IMR-90 (cell line): ENCODE data around the gene PIM1. TPM values are rescaled to one million over a fixed set of nuclear protein-coding genes. Genes with fewer than 3 reads are reported as not detected.

Source experiments
- ATAC-seq: fragments of 200-7000 bp; cut with Tn5 transposase; 2 replicates; pipeline ENCODE4 v1.9.1; 2020; ENCODE audit warnings: low read depth, mild to moderate bottlenecking, moderate library complexity
- BruUV-seq: library from RNA; stranded (reverse); fragments of 400-500 nt; replicated peaks from 2 replicates; lab custom pipeline; 2021; lab: Mats Ljungman, UMichigan
- CTCF ChIA-PET: fragments of 300-600 bp; formaldehyde crosslinking; extraction: SDS; loops from one replicate; lab custom pipeline; 2021; ENCODE audit warnings: antibody characterized with exemption; lab: Yijun Ruan, JAX
- POLR2A ChIA-PET: fragments of 300-600 bp; sonication (Branson Sonifier 250); formaldehyde crosslinking; loops from one replicate; lab custom pipeline; 2022; ENCODE audit warnings: antibody characterized with exemption; ENCODE audit not compliant: unreplicated experiment; lab: Charles Lee
- DNase-seq: peaks from one replicate; pipeline ENCODE4 v3.0.0; 2013
- H2AFZ ChIP-seq: replicated peaks from 2 replicates; pipeline ENCODE3; 2013; ENCODE audit warnings: low read length, mild to moderate bottlenecking; ENCODE audit not compliant: poor library complexity
- H2AK5ac ChIP-seq: 2 replicates; pipeline ENCODE4 v1.6.1; 2013; ENCODE audit warnings: low read depth, low read length, inconsistent platforms
- H2AK9ac ChIP-seq: replicated peaks from 2 replicates; pipeline ENCODE3; 2013; ENCODE audit warnings: mild to moderate bottlenecking, low read depth, low read length, moderate library complexity; ENCODE audit not compliant: poor library complexity
- H2BK120ac ChIP-seq: 2 replicates; pipeline ENCODE4 v1.6.1; 2013; ENCODE audit warnings: low read depth, low read length, inconsistent platforms
- H2BK15ac ChIP-seq: 3 replicates; pipeline ENCODE4 v1.6.1; 2013; ENCODE audit warnings: low read depth, low read length, inconsistent platforms
- H2BK20ac ChIP-seq: 2 replicates; pipeline ENCODE4 v1.6.1; 2013; ENCODE audit warnings: low read depth, mild to moderate bottlenecking, inconsistent platforms, low read length, moderate library complexity
- H2BK5ac ChIP-seq: 2 replicates; pipeline ENCODE4 v1.6.1; 2013; ENCODE audit warnings: mild to moderate bottlenecking, low read depth, low read length, inconsistent platforms; ENCODE audit not compliant: poor library complexity, severe bottlenecking
- H3K14ac ChIP-seq: replicated peaks from 2 replicates; pipeline ENCODE4 v1.6.1; 2013; ENCODE audit warnings: low read depth, low read length, inconsistent platforms
- H3K18ac ChIP-seq: 2 replicates; pipeline ENCODE4 v1.6.1; 2013; ENCODE audit warnings: low read depth, low read length, control low read depth
- H3K23ac ChIP-seq: 2 replicates; pipeline ENCODE4 v1.6.1; 2013; ENCODE audit warnings: low read depth, low read length, inconsistent platforms
- H3K27ac ChIP-seq: 2 replicates; pipeline ENCODE4 v1.5.1; 2013; ENCODE audit warnings: mild to moderate bottlenecking, control low read depth, low read length; ENCODE audit not compliant: insufficient read depth
- H3K27me3 ChIP-seq: 2 replicates; pipeline ENCODE4 v1.6.1; 2013; ENCODE audit warnings: low read length; ENCODE audit not compliant: control insufficient read depth, insufficient read depth
- H3K36me3 ChIP-seq: 2 replicates; pipeline ENCODE4 v1.6.1; 2013; ENCODE audit warnings: low read length, mixed read lengths; ENCODE audit not compliant: control insufficient read depth, insufficient read depth
- H3K4ac ChIP-seq: 2 replicates; pipeline ENCODE4 v1.6.1; 2013; ENCODE audit warnings: low read depth, low read length, inconsistent platforms
- H3K4me1 ChIP-seq: 2 replicates; pipeline ENCODE4 v1.6.1; 2013; ENCODE audit warnings: low read length, mixed read lengths; ENCODE audit not compliant: control insufficient read depth, insufficient read depth
- H3K4me2 ChIP-seq: 2 replicates; pipeline ENCODE4 v1.6.1; 2013; ENCODE audit warnings: low read depth, mild to moderate bottlenecking, control low read depth, low read length, moderate library complexity
- H3K4me3 ChIP-seq: 2 replicates; pipeline ENCODE4 v1.5.1; 2013; ENCODE audit warnings: low read depth, mild to moderate bottlenecking, control low read depth, low read length, moderate library complexity; ENCODE audit not compliant: insufficient read depth
- H3K56ac ChIP-seq: 2 replicates; pipeline ENCODE4 v1.6.1; 2013; ENCODE audit warnings: low read length, inconsistent platforms; ENCODE audit not compliant: insufficient read depth; ENCODE audit errors: extremely low read depth
- H3K79me1 ChIP-seq, 2 experiments: 2 replicates each; pipeline ENCODE4 v1.6.1; 2013; ENCODE audit warnings: low read length in 2 of 2, inconsistent platforms in 1 of 2, low read depth in 1 of 2
- H3K9ac ChIP-seq: 2 replicates; pipeline ENCODE4 v1.6.1; 2013; ENCODE audit warnings: low read depth, low read length, control low read depth
- H3K9me1 ChIP-seq: 2 replicates; pipeline ENCODE4 v1.6.1; 2013; ENCODE audit warnings: low read length, inconsistent platforms; ENCODE audit not compliant: insufficient read depth
- H3K9me3 ChIP-seq: 2 replicates; pipeline ENCODE4 v1.6.1; 2013; ENCODE audit warnings: low read length; ENCODE audit not compliant: control insufficient read depth, insufficient read depth
- H4K20me1 ChIP-seq: 2 replicates; pipeline ENCODE4 v1.6.1; 2013; ENCODE audit warnings: low read length, inconsistent platforms; ENCODE audit not compliant: insufficient read depth
- H4K5ac ChIP-seq: 2 replicates; pipeline ENCODE4 v1.6.1; 2013; ENCODE audit warnings: mild to moderate bottlenecking, low read depth, low read length, control low read depth
- H4K8ac ChIP-seq, 2 experiments: 2 replicates each; pipeline ENCODE4 v1.6.1; 2013; ENCODE audit warnings: low read depth in 2 of 2, low read length in 2 of 2, control low read depth in 1 of 2, inconsistent platforms in 1 of 2
- H4K91ac ChIP-seq: 2 replicates; pipeline ENCODE4 v1.6.1; 2013; ENCODE audit warnings: low read depth, low read length, inconsistent platforms; ENCODE audit not compliant: insufficient read depth
- BHLHE40 ChIP-seq: fragments of 150-350 bp; IDR thresholded peaks from 2 replicates; pipeline ENCODE4 v1.6.1; 2016; ENCODE audit warnings: mild to moderate bottlenecking, low read depth, low read length
- CEBPB ChIP-seq: IDR thresholded peaks from 2 replicates; pipeline ENCODE4 v1.6.1; 2012; ENCODE audit warnings: low read depth, low read length, improper control_type of control experiment
- CHD1 ChIP-seq: IDR thresholded peaks from 2 replicates; pipeline ENCODE4 v1.6.1; 2012; ENCODE audit warnings: low read depth, low read length, improper control_type of control experiment
- CTCF ChIP-seq: conservative IDR thresholded peaks from 2 replicates; pipeline ENCODE4 v1.5.1; 2012; ENCODE audit warnings: mild to moderate bottlenecking, low read depth, low read length, improper control_type of control experiment
- ELK1 ChIP-seq: fragments of 150-350 bp; IDR thresholded peaks from 2 replicates; pipeline ENCODE4 v1.6.1; 2016; ENCODE audit warnings: low read depth, mild to moderate bottlenecking, low read length, moderate library complexity, borderline replicate concordance
- FOS ChIP-seq: fragments of 150-350 bp; IDR thresholded peaks from 2 replicates; pipeline ENCODE4 v1.6.1; 2016; ENCODE audit warnings: low read depth, low read length
- MAFK ChIP-seq: IDR thresholded peaks from 2 replicates; pipeline ENCODE4 v1.6.1; 2012; ENCODE audit warnings: low read depth, low read length, improper control_type of control experiment
- MAZ ChIP-seq: IDR thresholded peaks from 2 replicates; pipeline ENCODE4 v1.6.1; 2012; ENCODE audit warnings: low read depth, mild to moderate bottlenecking, low read length, improper control_type of control experiment, moderate library complexity, borderline replicate concordance
- MXI1 ChIP-seq: IDR thresholded peaks from 2 replicates; pipeline ENCODE4 v1.6.1; 2012; ENCODE audit warnings: low read depth, mild to moderate bottlenecking, low read length, moderate library complexity, borderline replicate concordance
- NFE2L2 ChIP-seq: fragments of 150-350 bp; IDR thresholded peaks from 2 replicates; pipeline ENCODE4 v1.6.1; 2016; ENCODE audit warnings: low read depth, mild to moderate bottlenecking, low read length
- POLR2A ChIP-seq: IDR thresholded peaks from 2 replicates; pipeline ENCODE4 v1.6.1; 2012; ENCODE audit warnings: mild to moderate bottlenecking, low read depth, low read length
- RAD21 ChIP-seq: IDR thresholded peaks from 2 replicates; pipeline ENCODE4 v1.6.1; 2012; ENCODE audit warnings: low read length, improper control_type of control experiment
- RCOR1 ChIP-seq: IDR thresholded peaks from 2 replicates; pipeline ENCODE4 v1.6.1; 2012; ENCODE audit warnings: mild to moderate bottlenecking, low read length, improper control_type of control experiment; ENCODE audit not compliant: insufficient replicate concordance
- RFX5 ChIP-seq: IDR thresholded peaks from 2 replicates; pipeline ENCODE4 v1.8.0; 2012; ENCODE audit warnings: low read depth, mild to moderate bottlenecking, low read length, moderate library complexity
- SMC3 ChIP-seq: fragments of 150-350 bp; IDR thresholded peaks from 2 replicates; pipeline ENCODE4 v1.6.1; 2016; ENCODE audit warnings: low read depth, mild to moderate bottlenecking, antibody characterized with exemption, low read length, moderate library complexity
- USF2 ChIP-seq: fragments of 150-350 bp; IDR thresholded peaks from 2 replicates; pipeline ENCODE4 v1.6.1; 2017; ENCODE audit warnings: mild to moderate bottlenecking, antibody characterized with exemption, low read length, low read depth
- WGBS, 2 experiments: methylation state at CpG; one replicate each; pipeline versions ENCODE4 v1.1.5 to v1.1.7; 2013; ENCODE audit warnings: missing lambda C conversion rate in 2 of 2; ENCODE audit not compliant: insufficient read length in 1 of 2; ENCODE audit errors: extremely low coverage in 2 of 2; 5-methylcytosine and 5-hydroxymethylcytosine counted together
- dilution Hi-C: fragments of 300-500 bp; cut with HindIII; formaldehyde crosslinking; loops from one replicate; pipeline ENCODE4 v1.14.3; 2018; ENCODE audit warnings: low sequenced_read_pairs; ENCODE audit not compliant: unreplicated experiment
- in situ Hi-C: fragments of 300-500 bp; cut with MboI; formaldehyde crosslinking; loops from 3 replicates; pipeline ENCODE4 v1.14.3; 2019; ENCODE audit warnings: low sequenced_read_pairs, inconsistent platforms, mixed read lengths
- intact Hi-C: fragments of 100-400 bp; cut with micrococcal nuclease; formaldehyde crosslinking; loops from 2 replicates; pipeline ENCODE4 v1.10.0; 2022
- polyA plus RNA-seq, 3 experiments: library from polyadenylated mRNA; depleted of rRNA; stranded (reverse); fragments of >200 nt; gene quantifications; 2 replicates each; pipeline ENCODE4 v1.2.3, GENCODE V29; 2012; ENCODE audit warnings: low replicate concordance in 1 of 3
- total RNA-seq: library from RNA; depleted of rRNA; stranded (reverse); fragments of >200 nt; gene quantifications from 2 replicates; pipeline ENCODE4 v1.2.3, GENCODE V29; 2012

Gene PIM1
- total and polyA plus RNA-seq, 2 of the 4 experiments (the other 2 are of a cell fraction), result 7.2 to 18.5 TPM

GRCh38 chr6:37208793-37209192, 38.8 kb downstream of the PIM1 start:
- ATAC-seq (no peak), DNase-seq (no peak)
- Histone ChIP-seq H4K20me1 (0 out of 2 replicates have a peak, but pooled peaks cover 4% of the 10 kb centered on the region), H2BK5ac (no peak overlapping the region), H3K9me1 (no peaks in the 10 kb centered on the region), H3K9ac (no peak overlapping the region), H3K4me2 (no peak overlapping the region), H3K18ac (no peak overlapping the region), H3K56ac (no peak overlapping the region), H2AK9ac (no peak overlapping the region), H3K4ac (no peak overlapping the region), H3K79me1 (no peaks in the 10 kb centered on the region), H2BK20ac (no peak overlapping the region), H4K91ac (no peak overlapping the region), H4K8ac (no peak overlapping the region), H3K14ac (no peak overlapping the region), H3K9me3 (no peaks in the 10 kb centered on the region), H3K36me3 (no peaks in the 10 kb centered on the region), H2BK15ac (no peak overlapping the region), H4K5ac (no peak overlapping the region), H2BK120ac (no peak overlapping the region), H3K4me1 (peaks cover 2% of the 10 kb centered on the region; the same call in 1 of the 2 replicates), H2AK5ac (no peak overlapping the region), H3K23ac (no peak overlapping the region), H2AFZ (no peak overlapping the region), H3K27me3 (no peaks in the 10 kb centered on the region), H3K4me3 (no peak overlapping the region), H3K27ac (no peak overlapping the region)
- dilution Hi-C loops, result no loop called here
- in situ Hi-C loops, result loop anchor here (10.0 kb wide), 1 partner anchor 154 kb away; no protein-coding TSS in a partner anchor
- CTCF ChIA-PET, result interaction anchor here (0.6 to 3.4 kb wide), 4 partner anchors 157 to 190 kb away, joined by 4 to 30 read pairs (median 15); no protein-coding TSS in a partner anchor
- no CpG with 5 or more reads among the region's 7 CpGs for WGBS, 2 experiments
- TF ChIP-seq USF2 (no peak), SMC3 (no peak), MXI1 (no peak), CEBPB (no peak), FOS (no peak), RCOR1 (no peak), CHD1 (no peak), MAZ (no peak), MAFK (no peak), ELK1 (no peak), NFE2L2 (no peak), CTCF (no peak), POLR2A (no peak), BHLHE40 (no peak), RFX5 (no peak), RAD21 (no peak)
- POLR2A ChIA-PET, result interaction anchor here (1.2 kb wide), 1 partner anchor 187 kb away, joined by 3 read pairs; no protein-coding TSS in a partner anchor
- no TSS peak for BruUV-seq
- intact Hi-C loops, result no loop called here
